NCI-H187 treated with DMSO at 0.1 percent for 48 hours (cell line): Measurements from ENCODE around the gene GNAO1.

Experiments
- DNase-seq: peaks from one replicate; lab custom pipeline; 2025; lab: John Stamatoyannopoulos, UW

The GNAO1 gene

DNA sequence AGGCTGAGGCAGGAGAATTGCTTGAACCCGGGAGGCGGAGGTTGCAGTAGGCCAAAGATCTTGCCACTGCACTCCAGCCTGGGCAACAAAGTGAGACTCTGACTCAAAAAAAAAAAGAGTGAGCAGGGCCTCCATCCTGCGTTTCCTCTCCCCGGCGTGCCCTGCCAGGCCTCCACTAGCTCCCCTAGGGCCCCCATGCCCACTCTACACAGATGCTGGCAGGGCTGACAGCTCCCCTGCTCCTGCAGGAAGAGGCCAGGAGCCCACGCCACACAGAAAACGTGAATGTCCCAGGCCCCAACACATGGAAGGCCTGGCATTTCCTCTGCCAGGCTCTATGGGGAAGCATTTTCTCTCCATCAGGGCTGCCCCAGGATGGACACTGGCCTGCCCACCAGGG, 124.7 kb downstream of the GNAO1 start:
- no peak for DNase-seq

- DNase-seq = no peak
These were observed 125.3 kb downstream of the GNAO1 start for GRCh38 chr16:56316545-56316944.

DNA sequence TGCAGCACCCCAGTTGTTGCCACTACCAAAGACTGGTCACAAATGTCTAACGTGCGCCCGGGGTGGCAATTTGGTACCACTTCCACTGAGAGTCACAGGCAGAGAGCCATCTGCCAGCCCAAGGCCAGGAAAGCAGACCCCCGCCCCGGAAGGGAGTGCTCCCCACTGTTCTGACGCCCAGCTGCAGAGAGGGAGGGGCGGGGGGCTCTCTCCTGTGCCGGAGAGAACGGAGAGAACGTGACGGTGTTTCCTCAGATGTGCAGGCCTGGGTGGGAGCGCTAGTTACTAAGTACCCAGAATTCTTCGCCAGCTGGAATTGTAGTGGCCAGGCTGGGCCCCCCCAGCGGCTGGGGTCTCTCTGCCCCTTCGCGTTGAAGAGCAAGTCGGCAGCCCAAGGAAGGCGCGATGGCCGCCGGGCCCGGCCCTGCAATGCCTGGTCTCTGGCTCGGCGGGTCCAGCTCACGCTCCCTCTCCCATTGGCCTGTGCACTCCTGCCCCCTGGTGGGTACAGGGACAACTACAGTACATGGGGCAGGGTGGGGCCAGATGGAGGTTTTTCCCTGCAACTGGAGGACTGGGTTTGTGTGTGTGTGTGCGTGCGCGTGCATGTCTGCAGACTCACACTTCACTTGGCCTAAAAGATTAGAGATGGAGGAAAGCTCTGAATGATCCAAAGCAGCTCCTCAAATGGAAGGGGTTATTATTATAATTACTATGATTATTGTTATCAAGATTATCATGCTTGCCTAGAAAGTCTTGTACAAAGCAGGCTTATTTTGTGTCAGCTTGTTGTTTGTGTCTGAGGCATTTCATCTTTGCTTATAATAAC, 126.9 kb downstream of the GNAO1 start:
- no peak for DNase-seq

- no peak for DNase-seq
These were observed 127.5 kb downstream of the GNAO1 start for GRCh38 chr16:56318827-56319140.

- DNase-seq = no peak
These were observed 128.1 kb downstream of the GNAO1 start for GRCh38 chr16:56319376-56319775.

- DNase-seq = no peak
These were observed 128.8 kb downstream of the GNAO1 start for GRCh38 chr16:56320056-56320455.

- no peak for DNase-seq
These were observed 129.7 kb downstream of the GNAO1 start for GRCh38 chr16:56320811-56321558.

DNA sequence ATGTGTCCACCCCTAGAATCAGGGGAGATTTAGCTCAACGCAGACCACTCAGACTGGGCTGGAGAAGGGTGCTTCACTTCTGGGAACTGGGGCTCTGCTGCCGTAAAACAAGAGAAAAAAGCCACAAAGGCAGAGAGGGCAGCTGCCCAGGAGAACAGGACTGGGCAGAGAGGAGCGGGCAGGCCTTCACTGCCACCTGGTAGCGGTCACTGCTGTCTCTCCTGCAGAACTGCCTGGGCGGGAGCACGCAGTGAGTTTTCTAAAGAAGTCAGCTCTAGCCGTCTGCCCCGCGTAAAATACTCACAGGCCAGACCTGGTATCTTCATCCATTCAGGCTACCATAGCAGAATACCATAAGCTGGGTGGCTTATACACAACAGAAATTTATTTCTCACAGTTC, 130.3 kb downstream of the GNAO1 start:
- no peak for DNase-seq

GRCh38 chr16:56324406-56324805, 133.1 kb downstream of the GNAO1 start:
- DNase-seq = no peak

GRCh38 chr16:56325956-56326355, 134.7 kb downstream of the GNAO1 start:
- DNase-seq = no peak

GRCh38 chr16:56327071-56327928, 136.0 kb downstream of the GNAO1 start:
- no peak for DNase-seq

GRCh38 chr16:56327929-56328258, 136.6 kb downstream of the GNAO1 start:
- DNase-seq = no peak

- DNase-seq = no peak
These were observed 137.2 kb downstream of the GNAO1 start for GRCh38 chr16:56328276-56329022.

DNA sequence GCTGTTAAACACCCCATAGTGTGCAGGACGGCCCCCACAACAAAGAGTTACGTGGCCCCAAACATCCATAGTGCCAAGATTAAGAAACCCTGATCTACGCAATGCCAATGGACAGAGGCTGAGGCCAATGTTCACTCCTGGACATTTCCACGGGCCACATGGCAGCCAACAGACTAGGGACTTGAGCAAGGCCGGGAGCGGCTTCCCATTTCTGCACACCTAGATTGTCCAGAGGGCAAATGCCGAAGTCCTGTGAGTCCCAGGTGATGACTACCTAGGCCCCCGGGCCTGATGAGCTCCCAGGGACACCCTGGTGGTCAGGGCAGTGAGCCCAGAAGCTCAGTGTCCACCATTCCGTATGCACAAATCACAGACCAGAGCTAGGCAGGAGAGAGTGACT, 138.6 kb downstream of the GNAO1 start:
- no peak for DNase-seq

- DNase-seq = no peak
These were observed 139.2 kb downstream of the GNAO1 start for GRCh38 chr16:56330476-56330875.

GRCh38 chr16:56331399-56331798, 140.1 kb downstream of the GNAO1 start:
- no peak for DNase-seq

DNA sequence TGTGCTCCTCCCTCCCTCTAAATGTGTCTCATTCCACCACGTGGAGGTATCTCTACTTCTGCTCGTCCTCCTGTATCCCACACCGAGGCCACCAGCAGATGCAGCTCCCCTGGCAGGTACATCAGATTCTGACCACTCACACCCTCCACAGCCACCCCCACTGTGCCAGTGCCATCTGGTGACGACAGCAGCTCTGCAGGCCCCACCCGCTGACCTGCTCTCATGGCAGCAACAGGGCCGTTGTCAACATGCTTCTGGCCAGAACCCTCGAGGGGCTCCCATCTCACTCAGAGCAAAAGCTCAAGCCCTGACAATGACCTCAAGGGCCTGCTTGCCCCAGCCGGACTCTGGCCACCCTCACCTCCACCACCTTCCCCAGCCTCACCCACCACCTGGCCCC, 140.6 kb downstream of the GNAO1 start:
- DNase-seq = no peak

- no peak for DNase-seq
These were observed 141.3 kb downstream of the GNAO1 start for GRCh38 chr16:56332464-56333079.

GRCh38 chr16:56334761-56335160, 143.5 kb downstream of the GNAO1 start:
- DNase-seq = no peak

- DNase-seq = no peak
These were observed 144.9 kb downstream of the GNAO1 start for GRCh38 chr16:56336071-56336688.

DNA sequence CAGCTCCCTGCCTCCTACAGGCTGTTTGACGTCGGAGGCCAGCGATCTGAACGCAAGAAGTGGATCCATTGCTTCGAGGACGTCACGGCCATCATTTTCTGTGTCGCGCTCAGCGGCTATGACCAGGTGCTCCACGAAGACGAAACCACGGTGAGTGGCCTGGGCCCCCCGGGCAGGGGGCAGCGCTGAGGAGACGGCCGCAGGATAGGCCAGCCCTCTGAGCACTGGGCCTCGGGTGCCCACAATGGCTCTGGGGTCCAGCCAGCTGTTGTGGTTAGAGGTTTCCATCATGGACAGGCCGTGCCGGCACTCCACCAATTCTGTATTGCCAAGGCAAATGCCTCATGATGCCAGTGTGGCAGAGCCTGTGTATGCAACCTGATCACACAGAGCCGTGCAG, 145.4 kb downstream of the GNAO1 start:
- no peak for DNase-seq
